GM18870 (cell line): ENCODE results near the gene PCNX1.
A peak's percentile ranks its signal among the peaks of the same experiment; 100 is the strongest.
"Not testable (repeated sequence)": the region's sequence is repeated elsewhere in the genome, so short reads cannot be mapped to it uniquely, and the experiment has no call there.

ENCODE experiments used
- ATAC-seq: cut with Tn5 transposase; IDR thresholded peaks from one replicate; pipeline ENCODE4 v1.9.1; 2021; ENCODE audit warnings: moderate library complexity; ENCODE audit not compliant: unreplicated experiment

PCNX1 gene

DNA sequence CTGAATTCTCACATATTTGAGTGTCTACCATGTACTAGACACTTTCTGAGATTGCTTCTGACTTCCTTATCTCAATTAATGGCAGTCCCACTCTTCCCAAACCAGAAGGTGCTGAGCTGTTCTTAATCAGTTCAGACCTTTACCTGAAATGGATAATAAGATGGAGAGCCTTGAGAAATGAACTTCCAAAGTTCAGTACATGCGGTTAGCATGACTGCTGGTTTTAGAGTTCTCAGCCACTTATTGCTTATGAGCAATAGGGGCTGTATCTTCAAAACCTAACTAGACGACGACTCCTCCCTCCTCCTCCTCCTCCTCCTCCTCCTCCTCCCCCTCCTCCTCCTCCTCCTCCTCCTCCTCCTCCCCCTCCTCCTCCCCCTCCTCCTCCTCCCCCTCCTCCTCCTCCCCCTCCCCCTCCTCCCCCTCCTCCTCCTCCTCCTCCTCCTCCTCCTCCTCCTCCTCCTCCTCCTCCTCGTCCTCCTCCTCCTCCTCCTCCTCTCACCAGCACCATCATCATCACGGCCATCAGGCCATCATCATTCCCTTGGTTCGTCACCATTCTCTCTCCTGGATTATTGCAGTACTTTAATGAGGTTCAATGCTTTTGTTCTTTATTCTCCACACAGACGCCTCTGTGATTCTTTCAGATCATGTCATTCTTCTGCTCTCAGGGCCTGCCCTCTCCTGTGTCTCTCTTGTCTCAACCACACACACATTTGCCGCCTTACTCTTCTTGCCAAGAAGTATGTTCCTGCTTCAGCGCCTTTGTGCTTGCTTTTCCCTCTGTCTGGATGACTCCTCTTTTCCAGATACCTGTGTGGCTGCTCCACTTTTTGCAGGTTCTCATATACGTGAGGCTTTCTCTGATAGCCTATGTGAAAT is 2.7 kb downstream of the PCNX1 start:
- ATAC-seq: no peak

DNA sequence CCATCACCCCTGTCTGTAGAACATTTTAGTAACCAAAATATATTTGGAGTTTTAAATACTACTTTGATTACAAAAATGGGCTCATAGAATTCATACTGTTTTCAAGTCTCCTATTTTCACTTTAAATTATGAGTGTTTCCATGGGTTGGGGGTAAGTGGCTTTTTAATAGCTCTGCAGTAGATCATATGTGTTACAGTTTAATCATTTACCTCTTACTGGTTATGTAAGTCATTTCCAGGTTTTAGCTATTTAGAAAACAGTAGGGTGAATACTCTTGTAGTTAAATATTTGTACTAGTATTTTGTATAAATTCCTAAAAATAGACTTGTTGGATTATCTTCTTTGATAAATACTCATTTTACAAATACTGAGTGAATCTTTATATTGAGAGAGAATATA is 8.2 kb downstream of the PCNX1 start:
- ATAC-seq: no peak

DNA sequence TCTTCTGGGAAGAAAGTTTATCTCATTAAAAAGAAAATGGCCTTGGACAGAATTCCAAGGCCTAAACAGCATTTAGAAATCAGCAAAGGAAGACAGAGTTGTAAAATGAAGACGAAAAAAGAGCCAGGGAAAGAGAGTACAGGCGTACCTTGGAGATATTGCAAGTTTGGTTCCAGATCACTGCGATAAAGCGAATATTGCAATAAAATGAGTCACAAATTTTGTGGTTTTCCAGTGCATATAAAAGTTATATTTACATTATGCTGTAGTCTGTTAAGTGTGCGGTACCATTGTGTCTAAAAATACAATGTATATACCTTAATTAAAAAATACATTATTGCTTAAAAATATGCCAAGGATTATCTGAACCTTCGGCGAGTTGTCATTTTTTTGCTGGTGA is 9.0 kb downstream of the PCNX1 start:
- no peak for ATAC-seq

DNA sequence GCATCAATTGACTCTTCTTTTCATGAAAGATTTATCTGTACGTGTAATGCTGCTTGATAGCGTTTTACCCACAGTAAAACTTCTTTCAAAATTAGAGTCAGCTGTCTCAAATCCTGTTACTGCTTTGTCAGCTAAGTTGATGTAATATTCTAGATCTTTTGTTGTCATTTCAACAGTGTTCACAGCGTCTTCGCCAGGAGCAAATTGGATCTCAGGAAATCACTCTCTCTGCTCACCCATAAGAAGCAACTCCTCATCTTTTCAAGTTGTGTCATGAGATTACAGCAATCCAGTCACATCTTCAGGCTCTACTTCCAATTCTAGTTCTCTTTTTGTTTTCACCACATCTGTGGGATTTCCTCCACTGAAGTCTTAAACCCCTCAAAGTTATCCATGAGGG is 9.5 kb downstream of the PCNX1 start:
- no peak for ATAC-seq

DNA sequence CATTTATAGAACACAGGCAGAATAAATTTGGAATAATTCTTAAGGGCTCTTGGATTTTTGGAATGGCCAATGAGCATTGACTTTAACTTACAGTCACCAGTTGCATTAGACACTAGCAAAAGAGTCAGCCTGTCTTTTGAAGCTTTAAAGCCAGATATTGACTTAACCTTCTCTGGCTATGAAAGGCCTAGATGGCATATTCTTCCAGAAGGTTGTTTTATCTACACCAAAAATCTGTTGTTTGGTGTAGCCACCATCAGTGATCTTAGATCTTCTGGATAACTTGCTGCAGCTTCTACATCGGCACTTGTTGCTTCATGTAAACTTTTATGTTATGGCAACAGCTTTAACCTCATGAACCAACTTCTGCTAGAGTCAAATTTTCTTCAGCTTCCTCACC is 10.4 kb downstream of the PCNX1 start:
- no peak for ATAC-seq

DNA sequence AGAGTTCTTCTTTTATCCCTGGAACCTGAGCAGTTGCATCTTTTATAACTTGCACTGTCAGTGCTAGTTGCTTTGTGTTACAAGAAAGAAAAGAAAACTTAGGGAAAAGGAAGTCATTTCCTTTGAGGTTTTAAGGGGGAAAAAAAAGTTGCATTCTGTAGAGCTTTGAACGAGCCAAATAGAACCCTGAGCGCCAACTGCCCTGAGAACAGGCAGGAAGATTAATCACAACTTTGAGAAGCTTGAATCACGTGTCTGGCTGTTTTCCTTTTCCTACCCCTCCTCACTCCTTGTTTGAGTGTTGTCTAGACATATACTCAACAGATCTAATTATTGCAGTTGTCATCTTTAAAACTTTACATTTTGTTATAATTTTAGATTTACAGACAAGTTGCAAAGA is 12.5 kb downstream of the PCNX1 start:
- no peak for ATAC-seq

DNA sequence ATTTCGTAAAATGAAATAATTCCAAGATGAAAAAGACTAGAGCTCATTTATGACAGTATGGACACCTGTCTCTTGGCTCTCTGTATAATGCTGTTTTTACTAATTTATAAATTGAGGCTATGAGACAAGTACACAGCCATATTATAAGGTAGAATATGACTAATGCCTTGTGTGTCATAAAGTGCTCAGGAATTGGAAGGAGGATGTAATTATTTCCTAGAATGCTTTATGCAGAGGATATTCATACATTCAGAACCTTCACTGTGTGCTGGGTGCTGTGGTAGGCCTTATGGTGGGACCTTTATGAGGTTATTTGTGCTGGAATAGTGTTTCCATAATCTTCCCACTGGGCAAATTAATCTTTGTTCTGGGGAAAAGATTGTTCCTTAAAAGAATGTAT is 13.3 kb downstream of the PCNX1 start:
- no peak for ATAC-seq

DNA sequence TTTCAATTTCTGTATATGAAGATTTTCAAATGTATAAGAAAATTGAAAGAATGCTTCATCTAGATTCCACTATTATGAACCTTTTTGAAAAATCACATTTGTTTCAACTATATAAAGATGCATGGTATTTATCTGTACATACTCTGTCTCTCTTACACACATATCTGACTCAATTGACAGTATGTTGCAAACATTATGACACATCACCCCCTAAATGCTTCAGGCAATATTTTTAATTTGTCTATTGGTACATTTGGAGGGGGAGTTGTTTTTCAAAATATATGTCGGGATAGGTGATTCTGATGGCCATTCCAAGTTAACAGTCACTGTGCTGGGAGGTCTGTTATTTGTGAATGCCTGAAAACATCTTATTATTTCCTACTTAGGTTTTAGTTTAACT is 14.4 kb downstream of the PCNX1 start:
- no peak for ATAC-seq

DNA sequence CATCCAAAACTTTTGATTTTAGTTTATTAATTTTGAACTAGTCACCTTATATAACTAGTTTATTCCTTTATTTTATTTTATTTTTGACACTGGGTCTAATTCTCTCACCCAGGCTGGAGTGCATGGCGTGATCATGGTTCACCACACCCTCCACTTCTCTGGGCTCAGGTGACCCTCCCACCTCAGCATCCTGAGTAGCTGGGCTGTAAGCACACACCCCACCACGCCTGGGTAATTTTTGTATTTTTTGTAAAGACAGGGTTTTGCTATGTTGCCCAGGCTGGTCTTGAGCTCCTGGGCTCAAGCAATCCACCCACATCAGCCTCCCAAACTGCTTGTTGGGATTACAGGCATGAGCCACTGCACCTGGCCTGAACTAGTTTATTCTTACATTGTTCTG is 17.3 kb downstream of the PCNX1 start:
- no peak for ATAC-seq

DNA sequence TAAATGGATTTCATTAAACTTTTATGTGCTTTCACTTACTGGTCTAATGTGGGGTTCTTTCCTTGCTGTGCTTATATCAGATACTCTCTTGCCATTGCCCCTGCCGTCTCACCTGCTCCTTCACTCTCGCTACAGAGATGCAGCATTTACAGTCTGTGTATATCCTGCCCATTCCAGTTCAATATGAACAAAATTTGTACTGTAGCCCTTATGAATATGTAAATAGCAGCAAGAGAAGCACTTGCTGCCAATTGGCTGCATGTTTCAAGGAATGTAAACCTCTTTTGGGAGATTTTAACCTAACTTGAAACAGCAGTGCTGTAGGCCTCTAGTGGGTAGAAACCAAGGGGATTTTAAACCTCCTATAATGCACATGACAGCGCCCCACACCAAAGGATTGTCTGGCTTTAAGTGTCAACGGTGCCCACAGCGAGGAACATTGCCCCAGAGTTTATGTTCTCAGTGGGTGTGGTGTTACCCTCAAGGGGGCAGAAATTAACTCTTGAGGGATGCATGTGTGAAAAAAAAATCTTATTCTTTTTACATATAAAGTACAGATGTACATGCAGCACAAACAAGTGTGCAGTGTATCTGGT is 19.1 kb downstream of the PCNX1 start:
- ATAC-seq: no peak

DNA sequence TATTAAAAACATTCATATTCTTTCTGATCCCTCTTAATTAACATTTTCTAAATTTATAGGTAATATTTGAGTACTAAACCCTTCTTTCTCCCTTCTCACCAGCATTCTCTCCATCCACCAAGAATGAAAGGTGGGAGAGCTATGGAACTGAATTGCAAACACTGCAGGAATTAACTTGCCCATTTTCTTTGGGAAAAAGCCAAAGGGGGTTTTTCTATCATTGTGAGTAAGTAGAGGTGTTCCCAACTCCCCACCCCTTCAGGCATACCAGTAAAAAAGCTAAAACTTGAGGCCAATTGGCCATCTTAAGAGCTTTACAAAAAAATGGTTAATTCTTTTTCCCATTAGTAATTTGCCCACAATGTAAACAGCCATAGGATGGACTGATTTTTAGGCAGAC is 23.7 kb downstream of the PCNX1 start:
- no peak for ATAC-seq

DNA sequence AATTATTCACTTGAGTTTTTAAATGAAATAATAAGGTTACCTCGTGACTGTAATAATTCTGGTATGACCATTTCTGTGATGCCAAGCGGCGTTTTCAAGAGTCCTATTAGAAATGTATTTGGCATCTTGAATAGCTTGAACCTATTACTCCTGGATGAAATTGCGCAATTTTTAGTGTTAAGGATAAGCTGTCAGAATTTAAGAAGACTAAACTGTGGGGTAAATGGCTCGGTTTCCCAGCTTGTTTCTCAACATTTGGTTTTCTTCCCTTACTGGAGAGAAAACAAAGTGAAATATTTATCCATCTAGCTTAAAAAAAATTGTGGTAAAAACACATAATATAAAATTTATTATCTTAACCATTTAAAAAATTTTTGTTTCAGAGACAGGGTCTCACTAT is 26.8 kb downstream of the PCNX1 start:
- ATAC-seq: no peak

DNA sequence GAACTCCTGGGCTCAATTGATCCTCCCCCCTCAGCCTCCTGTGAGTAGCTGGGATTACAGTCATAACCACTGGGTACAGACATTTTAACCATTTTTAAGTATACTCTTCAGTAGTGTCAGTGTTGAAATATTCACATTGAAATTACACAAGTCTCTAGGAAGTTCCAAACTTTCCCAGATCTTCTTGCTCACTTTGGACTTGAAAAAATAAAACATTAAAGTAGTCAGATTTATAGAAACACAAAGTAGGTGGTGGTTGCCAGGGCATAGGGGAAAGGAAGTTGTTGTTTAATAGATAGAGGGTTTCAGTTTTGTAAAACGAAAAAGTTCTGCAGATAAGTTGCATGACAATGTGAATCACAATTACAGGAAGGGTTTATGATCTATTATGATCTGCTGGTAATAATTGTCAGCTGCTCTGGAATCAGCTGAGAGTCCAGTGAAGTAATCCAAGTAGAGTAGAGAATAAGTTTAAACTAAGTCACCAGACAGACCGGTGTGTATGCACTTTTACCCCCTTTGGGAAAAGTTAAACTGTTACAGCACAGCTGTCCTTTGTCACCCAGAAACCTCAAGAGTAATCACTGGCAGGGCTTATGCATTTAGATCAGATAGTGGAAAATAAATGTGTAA is 27.4 kb downstream of the PCNX1 start:
- peak; percentile 76 for ATAC-seq

DNA sequence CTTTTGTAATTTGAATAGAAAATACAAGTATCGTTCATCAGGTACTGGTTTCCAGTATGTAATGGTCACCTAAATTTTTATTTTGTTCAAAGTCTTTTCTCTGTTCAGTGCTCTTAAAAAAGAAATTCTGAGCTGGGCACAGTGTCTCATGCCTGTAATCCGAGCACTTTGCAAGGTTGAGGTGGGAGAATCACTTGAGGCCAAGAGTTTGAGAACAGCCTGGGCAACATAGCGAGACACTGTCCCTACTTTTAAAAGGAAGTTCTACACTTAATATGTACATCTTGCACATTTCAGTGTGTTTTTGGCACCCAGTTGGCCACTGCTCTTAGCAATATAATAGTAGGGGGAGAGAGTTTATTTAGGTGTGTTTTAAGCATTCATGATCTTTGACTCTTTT is 27.9 kb downstream of the PCNX1 start:
- ATAC-seq: no peak

DNA sequence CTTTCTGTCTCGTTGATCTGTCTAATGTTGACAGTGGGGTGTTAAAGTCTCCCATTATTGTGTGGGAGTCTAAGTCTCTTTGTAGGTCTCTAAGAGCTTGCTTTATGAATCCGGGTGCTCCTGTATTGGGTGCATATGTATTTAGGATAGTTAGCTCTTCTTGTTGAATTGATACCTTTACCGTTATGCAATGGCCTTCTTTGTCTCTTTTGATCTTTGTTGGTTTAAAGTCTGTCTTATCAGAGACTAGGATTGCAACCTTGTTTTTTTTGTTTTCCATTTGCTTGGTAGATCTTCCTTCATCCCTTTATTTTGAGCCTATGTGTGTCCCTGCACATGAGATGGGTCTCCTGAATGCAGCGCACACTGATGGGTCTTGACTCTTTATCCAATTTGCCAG is 32.4 kb downstream of the PCNX1 start:
- not testable (repeated sequence) for ATAC-seq

DNA sequence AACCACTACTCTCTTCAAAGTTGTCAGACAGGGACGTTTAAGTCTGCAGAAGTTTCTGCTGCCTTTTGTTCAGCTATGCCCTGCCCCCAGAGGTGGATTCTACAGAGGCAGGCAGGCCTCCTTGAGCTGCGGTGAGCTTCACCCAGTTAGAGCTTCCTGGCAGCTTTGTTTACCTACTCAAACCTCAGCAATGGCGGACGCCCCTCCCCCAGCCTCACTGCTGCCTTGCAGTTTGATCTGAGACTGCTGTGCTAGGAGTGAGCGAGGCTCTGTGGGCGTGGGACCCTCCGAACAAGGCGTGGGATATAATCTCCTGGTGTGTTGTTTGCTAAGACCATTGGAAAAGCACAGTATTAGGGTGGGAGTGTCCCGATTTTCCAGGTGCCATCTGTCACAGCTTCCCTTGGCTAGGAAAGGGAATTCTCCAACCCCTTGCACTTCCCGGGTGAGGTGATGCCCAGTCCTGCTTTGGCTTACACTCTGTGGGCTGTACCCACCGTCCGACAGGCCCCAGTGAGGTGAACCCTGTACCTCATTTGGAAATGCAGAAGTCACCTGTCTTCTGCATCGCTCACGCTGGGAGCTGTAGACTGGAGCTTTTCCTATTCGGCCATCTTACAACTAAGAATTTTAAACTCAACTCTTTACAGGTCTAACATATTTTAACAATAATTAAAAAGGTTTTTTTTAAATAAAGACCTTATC is 34.5 kb downstream of the PCNX1 start:
- ATAC-seq: not testable (repeated sequence)

DNA sequence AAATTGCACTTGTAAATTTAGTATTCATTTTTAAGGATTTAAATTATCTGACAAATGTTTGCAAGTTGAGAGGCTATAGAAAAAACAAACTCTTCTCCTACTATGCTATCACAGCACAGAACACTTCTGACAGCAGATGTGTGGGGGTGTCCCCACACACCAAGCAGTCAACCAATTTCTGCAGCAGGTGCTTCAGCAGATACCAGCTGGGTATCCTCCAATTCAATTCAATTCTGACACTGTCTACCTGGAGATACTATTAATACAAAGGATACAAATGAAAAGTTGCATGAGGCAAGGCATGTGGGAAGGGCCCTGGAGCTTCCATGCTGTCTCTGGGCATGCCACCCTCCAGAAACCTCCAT is 35.1 kb downstream of the PCNX1 start:
- ATAC-seq: no peak

DNA sequence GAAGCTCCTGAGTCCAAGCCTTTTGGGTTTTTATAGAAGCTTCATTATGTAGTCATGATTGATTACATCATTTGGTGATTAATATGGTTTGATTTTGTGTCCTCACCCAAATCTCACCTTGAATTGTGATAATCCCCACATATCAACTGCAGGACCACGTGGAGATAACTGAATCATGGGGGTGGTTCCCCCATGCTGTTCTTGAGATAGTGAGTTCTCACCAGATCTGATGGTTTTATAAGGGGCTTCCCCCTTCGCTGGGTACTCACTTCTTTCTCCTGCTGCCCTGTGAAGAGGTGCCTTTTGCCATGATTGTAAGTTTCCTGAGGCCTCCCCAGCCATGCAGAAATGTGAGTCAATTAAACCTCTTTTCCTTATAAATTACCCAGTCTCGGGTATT is 35.5 kb downstream of the PCNX1 start:
- ATAC-seq: not testable (repeated sequence)

DNA sequence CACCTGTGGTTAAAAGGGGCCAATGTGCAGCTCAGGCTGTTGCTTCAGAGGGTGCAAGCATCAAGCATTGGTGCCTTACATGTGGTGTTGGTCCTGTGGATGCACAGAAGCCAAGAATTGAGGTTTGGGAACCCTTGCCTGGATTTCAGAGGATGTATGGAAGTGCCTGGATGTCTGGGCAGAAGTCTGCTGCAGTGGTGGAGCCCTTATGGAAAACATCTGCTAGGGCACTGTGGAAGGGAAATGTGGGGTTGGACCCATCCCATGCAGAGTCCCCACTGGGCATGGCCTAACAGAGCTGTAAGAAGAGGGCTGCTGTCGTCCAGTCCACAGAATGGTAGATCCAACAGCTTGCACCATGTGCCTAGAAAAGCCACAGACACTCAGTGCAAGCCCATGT is 36.6 kb downstream of the PCNX1 start:
- no peak for ATAC-seq

DNA sequence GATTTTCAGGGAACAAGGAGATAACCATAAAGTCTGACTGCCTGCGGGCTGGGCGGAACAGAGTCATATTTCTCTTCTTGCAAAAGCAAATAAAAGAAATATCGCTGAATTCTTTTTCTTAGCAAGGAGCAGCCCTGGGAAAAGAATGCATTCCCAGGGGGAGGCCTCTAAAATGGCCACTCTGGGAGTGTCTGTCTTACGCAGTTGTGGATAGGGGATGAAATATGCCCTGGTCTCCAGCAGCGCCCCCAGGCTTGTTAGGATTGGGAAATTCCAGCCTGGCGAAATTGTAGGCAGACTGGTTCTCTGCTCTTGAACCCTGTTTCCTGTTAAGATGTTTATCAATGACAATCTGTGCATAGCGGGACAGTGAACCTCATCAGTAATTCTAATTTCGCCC is 40.5 kb downstream of the PCNX1 start:
- no peak for ATAC-seq

DNA sequence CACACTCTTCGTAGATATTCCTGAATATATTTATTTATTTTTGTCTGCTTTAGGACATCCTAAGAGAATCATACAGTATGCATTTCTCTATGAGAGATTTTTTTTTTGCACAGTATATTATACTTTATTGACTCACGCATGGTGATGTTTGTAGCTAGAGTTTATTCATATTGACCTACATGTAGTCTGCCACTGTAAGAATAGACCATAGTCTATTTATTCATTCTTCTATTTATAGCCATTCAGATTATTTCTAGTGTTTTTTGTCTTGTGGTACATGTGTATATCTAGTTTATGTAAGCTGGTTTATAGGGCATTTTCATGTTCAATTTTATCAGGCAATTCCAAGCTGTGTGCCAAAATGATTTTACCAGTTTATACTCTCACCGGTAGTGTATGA is 45.2 kb downstream of the PCNX1 start:
- no peak for ATAC-seq

DNA sequence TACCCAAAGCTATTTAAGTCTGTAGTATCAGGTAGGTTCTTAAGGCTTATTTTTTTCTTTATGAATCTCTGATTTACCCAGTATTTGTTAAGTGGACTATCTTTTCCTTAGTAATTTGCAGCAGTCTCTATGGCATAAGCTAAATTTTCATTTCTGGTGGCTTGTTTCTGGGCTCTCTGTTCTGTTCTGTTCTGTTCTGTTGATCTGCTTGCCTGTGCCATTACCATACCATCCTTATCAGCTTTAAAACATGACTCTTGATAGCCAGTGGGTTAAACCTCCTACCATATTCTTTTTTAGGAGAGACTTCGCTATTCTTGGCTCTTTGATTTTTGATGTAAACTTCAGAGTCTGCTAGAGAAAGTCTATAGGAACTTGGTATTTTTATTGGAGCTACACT is 46.8 kb downstream of the PCNX1 start:
- ATAC-seq: no peak
